ENCODE results near the gene ACR. TPM values are rescaled to one million over a fixed set of nuclear protein-coding genes. Genes with fewer than 3 reads are reported as not detected.

Gene ACR
- under 1 TPM in 7 of 12 donors, not detected in 5; 0.15 to 0.58 (median 0.32) TPM for polyA plus RNA-seq (ENCODE audit: insufficient read length in 12 of 12)
- long read RNA-seq, donor 1, result 0 reads
- long read RNA-seq, donor 2, partial matches to known transcripts, result 8 of 8 reads
- long read RNA-seq, donor 2, other reads (novel, unspliced or antisense), result 0 of 8 reads
- long read RNA-seq, donor 3, result 0 reads
- long read RNA-seq, donor 4, result 0 reads
- long read RNA-seq, donor 5, result 0 reads
- long read RNA-seq, donor 6, result 0 reads
- long read RNA-seq, donor 7, result 0 reads
- long read RNA-seq, donor 8, result 0 reads
- long read RNA-seq, donor 9, result 0 reads
- long read RNA-seq, donor 10, result 0 reads
- long read RNA-seq, donor 11, partial matches to known transcripts, result 11 of 11 reads
- long read RNA-seq, donor 11, other reads (novel, unspliced or antisense), result 0 of 11 reads

GRCh38 chr22:50737728-50738648 lies at the start of gene ACR:
Gene ACR (plus strand): TSS chr22:50738204. CDS start chr22:50738236, 32 bp downstream.
- DNase-seq, result no peak

DNA sequence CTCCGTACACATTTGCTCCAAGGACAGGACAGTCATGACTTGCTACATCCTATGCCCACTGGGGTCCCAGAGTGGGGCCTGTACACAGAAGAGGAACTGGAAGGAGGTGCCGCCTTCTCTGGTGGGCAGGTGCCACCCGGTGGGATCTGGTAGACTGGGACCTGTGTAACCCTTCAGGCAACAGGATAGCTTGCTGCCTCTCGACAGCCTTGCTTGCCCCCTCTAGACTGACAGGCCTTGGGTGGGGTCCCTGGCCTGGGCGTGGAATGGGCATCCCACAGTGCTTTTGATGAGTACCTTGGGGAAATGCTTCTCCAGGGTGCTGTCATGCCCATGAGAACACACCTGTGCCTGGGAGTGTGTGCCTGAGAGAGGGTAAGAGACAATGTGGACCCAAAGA lies 49.6 kb upstream of the ACR start:
- DNase-seq, result no peak

- no peak for DNase-seq
These were observed 46.5 kb upstream of the ACR start for GRCh38 chr22:50691521-50691920.

- no peak for DNase-seq
These were observed 44.5 kb upstream of the ACR start for GRCh38 chr22:50693462-50693861.

DNA sequence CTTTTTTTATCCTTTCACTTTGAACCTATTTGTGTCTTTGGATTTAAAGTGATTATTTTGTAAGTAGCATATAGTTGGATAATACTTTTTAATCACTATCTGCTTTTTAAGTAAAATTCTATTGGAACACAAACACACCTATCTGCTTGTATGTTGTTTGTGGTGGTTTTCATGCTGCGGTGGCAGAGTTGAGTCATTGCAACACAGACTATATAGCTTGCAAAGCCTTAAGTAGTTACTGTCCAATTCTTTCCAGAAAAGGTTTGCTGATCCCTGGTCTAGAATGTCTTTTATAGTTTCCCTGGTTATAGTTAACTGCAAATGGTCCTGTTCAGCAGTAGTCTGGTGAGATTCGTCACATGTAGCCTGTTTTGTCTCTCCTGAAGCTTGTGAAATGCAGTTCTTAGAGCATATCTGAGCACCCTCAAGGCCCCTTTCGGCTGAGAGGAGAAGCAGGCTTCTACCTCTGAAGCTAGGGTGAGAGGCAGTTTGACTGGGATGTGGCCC lies 43.9 kb upstream of the ACR start:
- DNase-seq, result no peak

GRCh38 chr22:50694766-50695420 lies 43.1 kb upstream of the ACR start:
- DNase-seq, result no peak

- DNase-seq, result no peak
These were observed 42.4 kb upstream of the ACR start for GRCh38 chr22:50695421-50696250.

DNA sequence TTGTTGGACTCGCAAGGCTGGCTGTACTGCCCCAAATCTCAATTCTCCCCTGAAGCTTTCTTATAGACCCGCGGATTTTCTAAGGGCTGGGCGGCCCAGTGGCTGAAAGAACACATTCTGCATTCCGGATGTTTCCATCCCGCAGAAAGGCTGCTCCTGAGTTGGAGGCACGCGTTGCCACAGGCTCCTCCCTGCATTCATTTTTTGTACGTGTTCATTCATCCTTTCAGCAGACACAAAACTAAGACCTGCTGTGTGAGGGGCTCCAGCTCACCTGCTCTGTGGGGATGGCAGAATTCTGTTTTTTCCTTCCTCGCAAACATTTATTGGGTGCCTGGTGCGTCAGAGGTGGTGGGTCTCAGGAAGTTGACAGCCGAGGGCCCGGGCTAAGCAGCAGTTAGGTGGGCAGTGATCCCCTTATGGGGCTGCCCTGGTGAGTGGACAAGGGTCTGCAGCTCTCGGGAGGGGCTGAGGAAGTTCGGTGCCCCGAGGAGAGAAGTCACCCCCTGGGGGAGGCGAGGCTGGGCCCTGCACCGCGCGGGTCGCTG lies 41.7 kb upstream of the ACR start:
- DNase-seq, result no peak

GRCh38 chr22:50696799-50697561 lies 41.0 kb upstream of the ACR start:
- no peak for DNase-seq

GRCh38 chr22:50697667-50698506 lies 40.1 kb upstream of the ACR start:
- DNase-seq, result no peak

GRCh38 chr22:50698546-50698945 lies 39.5 kb upstream of the ACR start:
- no peak for DNase-seq

DNA sequence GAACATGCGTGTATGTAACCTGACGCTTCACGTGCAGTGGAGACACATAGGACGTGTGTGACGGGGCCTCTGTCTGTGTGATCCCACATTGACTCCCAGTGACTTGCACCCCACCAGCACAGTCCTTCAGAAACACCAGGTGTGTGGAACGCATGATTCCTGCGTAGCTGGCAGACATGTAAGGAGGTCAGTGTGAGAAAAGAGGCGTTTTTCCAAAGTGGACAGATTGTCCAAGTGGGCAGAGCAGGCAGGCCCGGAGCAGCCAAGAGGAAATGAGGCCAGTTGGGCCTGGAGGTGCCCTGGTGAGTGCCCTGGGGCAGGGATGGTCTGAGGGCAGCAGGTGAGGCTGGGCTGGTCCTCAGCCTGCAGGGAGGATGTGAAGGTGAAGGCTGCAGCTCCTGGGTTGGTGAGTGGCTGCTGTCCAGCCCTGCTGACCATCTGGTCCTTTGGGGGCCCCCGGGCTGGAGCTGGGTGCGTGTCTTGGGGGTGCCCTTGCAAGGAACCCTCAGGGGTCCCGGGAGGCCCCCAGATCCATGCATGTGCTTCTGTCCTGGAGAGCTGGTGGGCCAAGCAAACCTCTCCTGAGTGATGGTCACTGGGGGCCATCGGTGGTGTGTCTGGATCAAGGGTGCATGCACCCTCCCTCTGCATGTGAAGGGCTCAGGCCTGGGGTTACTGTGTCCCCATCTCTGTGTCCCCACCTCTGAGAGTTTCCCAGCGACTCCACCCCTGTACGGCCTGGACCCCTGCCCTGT lies 38.8 kb upstream of the ACR start:
- no peak for DNase-seq

GRCh38 chr22:50699756-50700386 lies 38.1 kb upstream of the ACR start:
- no peak for DNase-seq

DNA sequence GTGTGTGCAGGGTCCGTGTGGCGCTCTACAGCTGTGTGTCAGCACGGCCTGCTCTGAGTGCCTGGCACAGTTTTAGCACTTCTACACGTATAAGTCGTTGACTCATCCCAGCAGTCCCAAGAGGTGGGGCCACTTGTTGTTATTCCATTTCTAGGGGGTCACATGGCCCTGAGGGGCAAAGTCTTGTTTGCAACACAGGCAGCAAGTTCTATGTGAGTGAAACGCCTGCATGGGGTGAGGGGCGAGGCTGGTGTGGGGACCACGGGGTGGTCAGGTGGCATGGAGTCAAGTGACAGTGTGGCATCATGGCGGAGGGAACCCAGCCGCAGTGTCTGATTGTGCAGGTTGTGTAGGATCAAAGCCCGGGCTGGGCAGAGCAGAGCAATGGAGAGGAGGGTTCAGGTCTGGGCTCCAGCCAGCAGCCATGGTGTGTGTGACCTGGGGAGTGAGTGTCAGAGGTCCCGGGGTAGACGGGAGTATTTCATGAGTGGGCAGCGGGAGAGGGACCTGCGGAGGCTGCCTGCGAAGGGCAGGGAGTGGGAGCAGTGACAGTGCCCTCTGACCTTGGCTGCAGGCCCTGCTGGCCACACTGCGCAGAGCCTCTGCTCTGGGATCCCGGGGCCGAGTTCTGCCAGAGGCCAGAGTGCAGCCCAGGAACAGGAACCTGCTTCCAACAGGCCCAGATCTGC lies 37.5 kb upstream of the ACR start:
- no peak for DNase-seq

DNA sequence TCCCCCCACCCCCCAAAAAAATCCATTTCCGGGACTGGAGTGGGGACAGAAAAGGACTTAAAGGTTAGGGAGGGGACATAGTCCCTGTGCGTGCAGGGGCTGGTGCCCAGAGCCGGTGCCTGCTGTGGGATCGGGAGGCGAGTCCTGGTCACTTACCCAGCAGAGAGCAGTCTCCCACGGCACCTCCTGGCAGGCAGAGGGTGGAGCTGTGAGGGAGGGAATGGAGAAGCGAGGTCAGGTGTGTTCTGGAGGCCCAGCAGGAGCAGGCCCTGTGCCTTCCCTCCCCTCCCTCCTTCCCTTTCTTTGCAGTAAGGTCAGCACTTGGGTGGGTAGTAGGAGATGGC lies 37.0 kb upstream of the ACR start:
- no peak for DNase-seq

GRCh38 chr22:50701428-50702154 lies 36.4 kb upstream of the ACR start:
- DNase-seq, result no peak

- DNase-seq, result no peak
These were observed 35.7 kb upstream of the ACR start for GRCh38 chr22:50702261-50702671.

All from muscle of arm (tissue), 14 donors.